Measurements from ENCODE around the gene FAM53A. TPM values are rescaled to one million over a fixed set of nuclear protein-coding genes. Genes with fewer than 3 reads are reported as not detected.
"Not testable (repeated sequence)": the region's sequence is repeated elsewhere in the genome, so short reads cannot be mapped to it uniquely, and the experiment has no call there.

The FAM53A gene
- total and polyA plus RNA-seq, 7 experiments from 2014 or later = 1.2 to 3.6 (median 2.1) TPM

GRCh38 chr4:1608196-1608820 lies 75.8 kb downstream of the FAM53A start:
- H3K9me3 ChIP-seq (ENCODE audit: control insufficient read depth in 2 of 3, low read length in 3 of 3) = no peaks in the 10 kb centered on the region
- no peaks in the 10 kb centered on the region for H3K36me3 ChIP-seq (ENCODE audit: control insufficient read depth in 2 of 3, insufficient read depth in 3 of 3, low read length in 3 of 3)
- ATAC-seq (no peak), DNase-seq (no peak)
- Mint-ChIP-seq H3K27ac (peak overlapping the region in 3 of 9 donors; percentile 46 to 69 (median 51)), H3K36me3 (no peaks in the 10 kb centered on the region), H3K9me3 (peaks cover 0 to 4% (median 0%) of the 10 kb centered on the region in 11 donors), H3K27me3 (no peaks in the 10 kb centered on the region), H3K4me1 (peaks cover 0 to 29% (median 13%) of the 10 kb centered on the region in 7 donors), H3K4me3 (peak overlapping the region in 1 of 10 donors; percentile 68)
- H3K4me3 ChIP-seq (ENCODE audit: low read length) = no peak overlapping the region
- ChIA-PET CTCF (no interaction called here), POLR2A (no interaction called here)
- no peaks in the 10 kb centered on the region for H3K27me3 ChIP-seq (ENCODE audit: control insufficient read depth in 2 of 2, insufficient read depth in 2 of 2, low read length in 2 of 2)
- H3K27ac ChIP-seq (ENCODE audit: low read depth, low read length) = no peak overlapping the region
- peaks cover 10 to 29% of the 10 kb centered on the region in 2 donors for H3K4me1 ChIP-seq (ENCODE audit: control insufficient read depth in 2 of 2, insufficient read depth in 2 of 2, low read length in 2 of 2)
- intact Hi-C loops (cut with micrococcal nuclease) = no loop called here

GRCh38 chr4:1607436-1608195 lies 76.5 kb downstream of the FAM53A start:
- peak overlapping the region in 4 of 9 donors; percentile 15 to 46 (median 36) for H3K27ac Mint-ChIP-seq
- CTCF ChIA-PET; DNase-seq; ATAC-seq; H3K36me3 Mint-ChIP-seq; H3K9me3 ChIP-seq (ENCODE audit: control insufficient read depth in 2 of 3, low read length in 3 of 3); H3K36me3 ChIP-seq (ENCODE audit: control insufficient read depth in 2 of 3, insufficient read depth in 3 of 3, low read length in 3 of 3); POLR2A ChIA-PET; intact Hi-C loops (cut with micrococcal nuclease); H3K27me3 Mint-ChIP-seq; H3K4me3 Mint-ChIP-seq; H3K9me3 Mint-ChIP-seq; H3K4me3 ChIP-seq (ENCODE audit: low read length); H3K27me3 ChIP-seq (ENCODE audit: control insufficient read depth in 2 of 2, insufficient read depth in 2 of 2, low read length in 2 of 2); H3K27ac ChIP-seq (ENCODE audit: low read depth, low read length): not testable (repeated sequence)
- H3K4me1 Mint-ChIP-seq = peaks cover 0 to 32% (median 10%) of the 10 kb centered on the region in 7 donors
- H3K4me1 ChIP-seq (ENCODE audit: control insufficient read depth in 2 of 2, insufficient read depth in 2 of 2, low read length in 2 of 2) = peaks cover 10 to 29% of the 10 kb centered on the region in 2 donors

- intact Hi-C loops (cut with micrococcal nuclease) = loop anchor here in 1 of 2 donors (1.0 to 2.0 kb wide), 6 partner anchors 12 to 474 kb away; no protein-coding TSS in a partner anchor
- peaks cover 10 to 29% of the 10 kb centered on the region in 2 donors for H3K4me1 ChIP-seq (ENCODE audit: control insufficient read depth in 2 of 2, insufficient read depth in 2 of 2, low read length in 2 of 2)
- no peaks in the 10 kb centered on the region for H3K27me3 ChIP-seq (ENCODE audit: control insufficient read depth in 2 of 2, insufficient read depth in 2 of 2, low read length in 2 of 2)
- Mint-ChIP-seq H3K4me1 (peaks cover 0 to 35% (median 13%) of the 10 kb centered on the region in 7 donors), H3K27ac (peak overlapping the region in 8 of 9 donors; percentile 77 to 97 (median 86)), H3K4me3 (peak overlapping the region in 9 of 10 donors; percentile 55 to 84 (median 75)), H3K27me3 (no peaks in the 10 kb centered on the region), H3K9me3 (peaks cover 0 to 2% (median 0%) of the 10 kb centered on the region in 11 donors), H3K36me3 (no peaks in the 10 kb centered on the region)
- peak overlapping the region; percentile 45 for H3K27ac ChIP-seq (ENCODE audit: low read depth, low read length)
- DNase-seq = peak in 7 of 9 donors; percentile 55 to 81 (median 70)
- no peaks in the 10 kb centered on the region for H3K9me3 ChIP-seq (ENCODE audit: control insufficient read depth in 2 of 3, low read length in 3 of 3)
- H3K36me3 ChIP-seq (ENCODE audit: control insufficient read depth in 2 of 3, insufficient read depth in 3 of 3, low read length in 3 of 3) = no peaks in the 10 kb centered on the region
- H3K4me3 ChIP-seq (ENCODE audit: low read length) = peak overlapping the region; percentile 46
- ATAC-seq = peak; percentile 80
- ChIA-PET CTCF (interaction anchor here (0.6 to 3.0 kb wide), 9 partner anchors 12 to 437 kb away, joined by 3 to 24 read pairs (median 6); no protein-coding TSS in a partner anchor), POLR2A (interaction anchor here (0.7 to 2.3 kb wide), 16 partner anchors 12 to 549 kb away, joined by 3 to 22 read pairs (median 4); partner anchors contain the start of genes SLBP and UVSSA)
These were observed 79.4 kb downstream of the FAM53A start for GRCh38 chr4:1604706-1605205.

GRCh38 chr4:1604181-1604705 lies 79.9 kb downstream of the FAM53A start:
- Mint-ChIP-seq H3K36me3 (no peaks in the 10 kb centered on the region), H3K4me3 (peak overlapping the region in 5 of 10 donors; percentile 72 to 84 (median 76)), H3K4me1 (peaks cover 0 to 35% (median 13%) of the 10 kb centered on the region in 7 donors), H3K9me3 (peaks cover 0 to 2% (median 0%) of the 10 kb centered on the region in 11 donors), H3K27me3 (no peaks in the 10 kb centered on the region), H3K27ac (peak overlapping the region in 6 of 9 donors; percentile 48 to 97 (median 86))
- peak overlapping the region; percentile 45 for H3K27ac ChIP-seq (ENCODE audit: low read depth, low read length)
- ATAC-seq (no peak), DNase-seq (no peak)
- POLR2A ChIA-PET = interaction anchor here (1.1 to 2.3 kb wide), 3 partner anchors 16 to 118 kb away, joined by 3 to 22 read pairs (median 12); no protein-coding TSS in a partner anchor
- CTCF ChIA-PET = interaction anchor here (1.4 to 3.0 kb wide), 5 partner anchors 13 to 256 kb away, joined by 3 to 24 read pairs (median 6); no protein-coding TSS in a partner anchor
- H3K36me3 ChIP-seq (ENCODE audit: control insufficient read depth in 2 of 3, insufficient read depth in 3 of 3, low read length in 3 of 3) = no peaks in the 10 kb centered on the region
- H3K4me1 ChIP-seq (ENCODE audit: control insufficient read depth in 2 of 2, insufficient read depth in 2 of 2, low read length in 2 of 2) = peaks cover 10 to 29% of the 10 kb centered on the region in 2 donors
- intact Hi-C loops (cut with micrococcal nuclease) = loop anchor here in 1 of 2 donors (2.0 kb wide), 1 partner anchor 55 kb away; no protein-coding TSS in a partner anchor
- H3K4me3 ChIP-seq (ENCODE audit: low read length) = no peak overlapping the region
- no peaks in the 10 kb centered on the region for H3K27me3 ChIP-seq (ENCODE audit: control insufficient read depth in 2 of 2, insufficient read depth in 2 of 2, low read length in 2 of 2)
- no peaks in the 10 kb centered on the region for H3K9me3 ChIP-seq (ENCODE audit: control insufficient read depth in 2 of 3, low read length in 3 of 3)

- Mint-ChIP-seq H3K27me3 (no peaks in the 10 kb centered on the region), H3K9me3 (peaks cover 0 to 2% (median 0%) of the 10 kb centered on the region in 11 donors), H3K36me3 (no peaks in the 10 kb centered on the region), H3K4me1 (peaks cover 0 to 35% (median 13%) of the 10 kb centered on the region in 7 donors), H3K27ac (peak overlapping the region in 1 of 9 donors; percentile 97), H3K4me3 (peak overlapping the region in 2 of 10 donors; percentile 63 to 83)
- no peaks in the 10 kb centered on the region for H3K9me3 ChIP-seq (ENCODE audit: control insufficient read depth in 2 of 3, low read length in 3 of 3)
- ChIA-PET CTCF (no interaction called here), POLR2A (no interaction called here)
- no peak overlapping the region for H3K27ac ChIP-seq (ENCODE audit: low read depth, low read length)
- no peaks in the 10 kb centered on the region for H3K36me3 ChIP-seq (ENCODE audit: control insufficient read depth in 2 of 3, insufficient read depth in 3 of 3, low read length in 3 of 3)
- no peak for ATAC-seq
- no peaks in the 10 kb centered on the region for H3K27me3 ChIP-seq (ENCODE audit: control insufficient read depth in 2 of 2, insufficient read depth in 2 of 2, low read length in 2 of 2)
- intact Hi-C loops (cut with micrococcal nuclease) = loop anchor here in 1 of 2 donors (2.0 kb wide), 1 partner anchor 55 kb away; no protein-coding TSS in a partner anchor
- H3K4me3 ChIP-seq (ENCODE audit: low read length) = no peak overlapping the region
- peaks cover 10 to 29% of the 10 kb centered on the region in 2 donors for H3K4me1 ChIP-seq (ENCODE audit: control insufficient read depth in 2 of 2, insufficient read depth in 2 of 2, low read length in 2 of 2)
- DNase-seq = no peak
These were observed 80.5 kb downstream of the FAM53A start for GRCh38 chr4:1603413-1604135.

Measured in naive thymus-derived CD4-positive, alpha-beta T cell (primary cell).